ENCODE measurements around the gene GPR17. TPM values are rescaled to one million over a fixed set of nuclear protein-coding genes. Genes with fewer than 3 reads are reported as not detected.

GPR17 gene
- total RNA-seq, 2 experiments from 2014 or later = not detected

DNA sequence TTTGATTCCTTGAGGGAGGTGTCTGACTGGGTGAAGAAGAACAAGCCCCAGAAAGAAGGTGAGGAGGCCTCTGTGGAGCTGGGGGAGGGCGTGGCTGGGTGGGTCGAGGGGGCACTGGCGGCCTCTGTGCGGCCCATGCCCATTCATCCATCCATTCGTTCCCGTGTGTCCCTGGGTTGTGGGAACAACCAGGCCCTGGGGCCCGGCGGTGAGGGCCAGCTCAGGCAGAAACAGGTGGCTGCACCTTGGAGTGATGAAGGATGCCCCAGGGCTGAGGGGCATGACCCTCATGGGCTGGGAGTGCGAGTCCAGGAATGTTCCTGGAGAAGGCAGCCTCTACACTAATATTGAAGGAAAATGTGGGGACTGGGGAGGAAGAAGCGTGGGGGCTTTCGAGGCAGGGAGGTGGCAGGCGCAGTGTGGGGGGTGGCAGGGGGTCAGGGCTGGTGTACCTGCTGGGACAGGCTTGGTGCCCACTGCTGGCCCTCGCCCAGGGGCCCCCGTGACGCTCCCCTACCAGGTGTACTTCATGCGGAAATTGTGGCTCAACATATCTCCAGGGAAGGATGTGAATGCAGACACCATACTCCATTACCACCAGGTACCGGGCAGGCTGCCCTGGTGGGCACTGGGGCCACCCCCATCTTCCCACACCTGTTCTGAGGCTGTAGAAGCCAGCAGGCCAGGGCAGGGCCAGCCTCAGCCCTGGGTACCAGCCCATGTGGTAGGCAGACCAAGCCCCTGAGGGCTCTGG, 11.2 kb upstream of the GPR17 start:
- intact Hi-C loops (cut with micrococcal nuclease) = loop anchor here (5.0 kb wide), 1 partner anchor 218 kb away; the partner anchor contains the start of gene PROC
- Mint-ChIP-seq H3K36me3 (ENCODE audit: low read depth) (peaks cover 3% of the 10 kb centered on the region), H3K27ac (no peak overlapping the region), H3K4me1 (ENCODE audit: low read depth) (peaks cover 68% of the 10 kb centered on the region), H3K27me3 (ENCODE audit: low read depth) (no peaks in the 10 kb centered on the region), H3K4me3 (no peak overlapping the region), H3K9me3 (no peaks in the 10 kb centered on the region)
- CTCF ChIA-PET = no interaction called here
- DNase-seq = no peak

DNA sequence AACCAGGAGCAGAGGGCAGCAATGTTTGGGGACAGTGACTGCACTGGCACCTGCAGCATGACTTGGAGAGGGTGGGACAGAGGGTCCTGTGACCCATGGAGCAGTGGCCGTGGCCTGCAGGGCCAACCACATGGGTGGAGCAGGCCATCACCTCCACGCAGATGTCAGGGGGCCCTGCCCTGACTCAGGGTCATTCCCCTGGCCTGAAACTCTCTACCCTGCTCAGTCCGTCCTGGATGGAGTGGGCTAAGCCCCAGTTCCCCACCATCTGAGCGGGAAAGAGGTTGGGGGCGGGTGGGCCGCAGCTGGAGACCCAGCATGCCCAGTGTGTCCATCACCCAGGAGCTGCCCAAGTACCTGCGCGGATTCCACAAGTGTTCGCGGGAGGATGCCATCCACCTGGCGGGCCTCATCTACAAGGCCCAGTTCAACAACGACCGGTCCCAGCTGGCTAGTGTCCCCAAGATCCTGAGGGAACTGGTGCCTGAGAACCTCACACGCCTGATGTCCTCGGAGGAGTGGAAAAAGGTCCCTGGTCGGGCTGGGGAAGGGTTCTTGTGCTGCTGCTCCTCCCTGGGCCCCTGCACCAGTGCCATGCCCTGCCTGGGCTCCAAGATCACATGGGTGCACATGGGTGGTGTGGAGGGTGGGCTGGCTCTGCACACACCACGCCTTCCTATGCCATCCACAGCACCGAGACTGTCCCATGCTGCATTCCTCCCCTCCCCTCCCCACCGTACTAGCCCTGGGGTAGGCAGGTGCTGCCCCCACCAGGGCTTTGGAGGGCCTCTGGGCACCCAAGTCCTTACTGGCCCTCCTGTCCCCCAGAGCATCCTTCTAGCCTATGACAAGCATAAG, 10.3 kb upstream of the GPR17 start:
- Mint-ChIP-seq H3K4me1 (ENCODE audit: low read depth) (peaks cover 73% of the 10 kb centered on the region), H3K4me3 (no peak overlapping the region), H3K27me3 (ENCODE audit: low read depth) (no peaks in the 10 kb centered on the region), H3K27ac (no peak overlapping the region), H3K36me3 (ENCODE audit: low read depth) (peaks cover 3% of the 10 kb centered on the region), H3K9me3 (no peaks in the 10 kb centered on the region)
- intact Hi-C loops (cut with micrococcal nuclease) = loop anchor here (5.0 kb wide), 1 partner anchor 218 kb away; the partner anchor contains the start of gene PROC
- CTCF ChIA-PET = interaction anchor here (0.8 to 2.7 kb wide), 2 partner anchors 9 to 44 kb away, joined by 5 to 12 read pairs; no protein-coding TSS in a partner anchor
- DNase-seq = no peak

DNA sequence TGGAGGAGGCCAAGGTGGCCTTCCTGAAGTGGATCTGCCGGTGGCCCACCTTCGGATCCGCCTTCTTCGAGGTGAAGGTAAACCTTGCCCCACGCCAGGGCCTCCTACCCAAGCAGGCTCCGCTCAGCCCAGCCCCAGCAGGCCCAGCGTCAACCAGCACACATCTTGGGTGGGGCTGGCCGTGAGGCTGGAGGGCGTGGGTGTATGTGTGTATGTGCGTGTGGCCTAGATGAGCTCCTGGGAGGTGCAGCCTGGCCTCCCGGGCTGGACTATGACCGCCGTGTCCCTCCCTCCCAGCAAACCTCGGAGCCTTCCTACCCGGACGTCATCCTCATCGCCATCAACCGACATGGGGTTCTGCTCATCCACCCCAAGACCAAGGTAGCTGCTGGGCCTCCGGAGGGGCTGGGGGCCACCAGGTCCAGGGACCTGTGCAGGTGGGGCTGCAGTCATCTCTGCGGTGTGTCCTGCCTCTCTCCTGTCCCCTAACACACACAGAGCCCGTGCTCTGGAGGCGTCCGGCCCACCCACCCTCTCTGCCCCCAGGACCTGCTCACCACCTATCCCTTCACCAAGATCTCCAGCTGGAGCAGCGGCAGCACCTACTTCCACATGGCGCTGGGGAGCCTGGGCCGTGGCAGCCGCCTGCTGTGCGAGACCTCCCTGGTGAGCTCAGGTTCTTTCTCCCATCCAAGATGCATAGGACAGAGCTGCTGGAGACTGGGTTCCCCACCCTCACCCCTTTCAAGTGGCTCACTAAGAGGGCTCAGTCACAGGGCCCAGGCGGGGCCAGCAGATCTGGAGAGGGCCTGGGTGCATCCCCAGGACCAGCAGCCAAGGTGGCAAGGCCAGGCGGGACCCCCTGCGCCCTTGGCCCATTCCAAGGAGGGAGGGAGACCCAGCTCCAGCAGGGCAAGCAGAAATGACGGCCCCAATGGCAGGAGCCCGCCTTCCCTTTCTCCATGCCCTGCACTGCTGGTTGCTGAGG, 9.4 kb upstream of the GPR17 start:
- Mint-ChIP-seq H3K4me1 (ENCODE audit: low read depth) (peaks cover 75% of the 10 kb centered on the region), H3K27ac (peak overlapping the region; percentile 73), H3K9me3 (no peaks in the 10 kb centered on the region), H3K27me3 (ENCODE audit: low read depth) (no peaks in the 10 kb centered on the region), H3K36me3 (ENCODE audit: low read depth) (peaks cover 3% of the 10 kb centered on the region), H3K4me3 (no peak overlapping the region)
- CTCF ChIA-PET = interaction anchor here (0.8 to 2.7 kb wide), 2 partner anchors 8 to 45 kb away, joined by 5 to 12 read pairs; no protein-coding TSS in a partner anchor
- DNase-seq = no peak
- intact Hi-C loops (cut with micrococcal nuclease) = loop anchor here (5.0 kb wide), 1 partner anchor 219 kb away; the partner anchor contains the start of gene PROC

DNA sequence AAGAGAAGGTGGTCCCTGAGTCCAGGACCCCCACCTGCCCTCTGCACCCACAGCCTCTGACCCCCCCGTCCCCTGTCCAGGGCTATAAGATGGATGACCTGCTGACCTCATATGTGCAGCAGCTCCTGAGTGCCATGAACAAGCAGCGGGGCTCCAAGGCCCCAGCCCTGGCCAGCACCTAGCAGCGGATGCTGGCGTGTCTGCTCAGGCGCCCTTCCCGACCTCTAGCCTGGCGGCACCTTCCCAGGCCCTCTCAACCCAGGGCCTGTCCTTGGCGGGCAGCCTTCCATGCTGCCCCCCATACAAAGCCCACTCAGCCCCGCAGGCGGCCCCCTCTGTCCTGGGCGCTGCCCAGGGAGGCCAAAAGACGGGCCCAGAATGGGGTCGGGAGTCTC, 8.7 kb upstream of the GPR17 start:
- peaks cover 3% of the 10 kb centered on the region for H3K36me3 Mint-ChIP-seq (ENCODE audit: low read depth)
- intact Hi-C loops (cut with micrococcal nuclease) = loop anchor here (5.0 kb wide), 1 partner anchor 220 kb away; the partner anchor contains the start of gene PROC
- H3K9me3 Mint-ChIP-seq = no peaks in the 10 kb centered on the region
- H3K4me1 Mint-ChIP-seq (ENCODE audit: low read depth) = peaks cover 75% of the 10 kb centered on the region
- H3K27me3 Mint-ChIP-seq (ENCODE audit: low read depth) = no peaks in the 10 kb centered on the region
- CTCF ChIA-PET = interaction anchor here (1.2 to 2.7 kb wide), 3 partner anchors 12 to 158 kb away, joined by 3 to 12 read pairs (median 3); no protein-coding TSS in a partner anchor
- DNase-seq = no peak
- H3K27ac Mint-ChIP-seq = no peak overlapping the region
- no peak overlapping the region for H3K4me3 Mint-ChIP-seq

DNA sequence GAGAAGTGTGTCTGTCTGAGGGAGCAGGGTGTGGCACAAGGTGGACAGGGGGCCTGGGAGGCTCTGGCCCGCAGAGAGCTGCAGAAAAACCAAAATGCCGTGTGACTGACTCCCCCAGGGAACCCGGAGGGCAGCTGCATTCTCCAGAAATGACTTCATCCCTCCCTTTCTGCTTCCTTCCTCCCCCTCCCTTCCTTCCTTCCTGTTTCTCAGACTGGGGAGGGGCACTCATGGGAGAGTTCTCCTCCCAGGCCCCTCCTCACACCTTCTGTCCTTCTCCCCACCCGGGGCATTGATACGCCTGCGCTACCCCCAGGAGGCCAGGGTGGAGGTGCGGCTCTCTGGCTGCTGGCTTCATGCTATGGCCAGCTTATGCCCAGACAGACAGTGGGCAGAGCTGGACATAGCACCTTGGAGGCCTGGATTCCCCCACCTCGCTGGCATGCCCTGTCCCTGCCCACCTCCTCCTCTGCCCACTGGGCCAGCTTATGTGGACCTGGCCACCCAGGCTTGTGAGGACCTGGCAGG, 8.2 kb upstream of the GPR17 start:
- intact Hi-C loops (cut with micrococcal nuclease) = loop anchor here (5.0 kb wide), 1 partner anchor 220 kb away; the partner anchor contains the start of gene PROC
- Mint-ChIP-seq H3K9me3 (no peaks in the 10 kb centered on the region), H3K27me3 (ENCODE audit: low read depth) (no peaks in the 10 kb centered on the region), H3K4me1 (ENCODE audit: low read depth) (peaks cover 73% of the 10 kb centered on the region), H3K27ac (peak overlapping the region; percentile 83), H3K4me3 (no peak overlapping the region), H3K36me3 (ENCODE audit: low read depth) (peaks cover 3% of the 10 kb centered on the region)
- DNase-seq = peak; percentile 46
- CTCF ChIA-PET = interaction anchor here (1.2 to 2.7 kb wide), 3 partner anchors 12 to 158 kb away, joined by 3 to 12 read pairs (median 3); no protein-coding TSS in a partner anchor

DNA sequence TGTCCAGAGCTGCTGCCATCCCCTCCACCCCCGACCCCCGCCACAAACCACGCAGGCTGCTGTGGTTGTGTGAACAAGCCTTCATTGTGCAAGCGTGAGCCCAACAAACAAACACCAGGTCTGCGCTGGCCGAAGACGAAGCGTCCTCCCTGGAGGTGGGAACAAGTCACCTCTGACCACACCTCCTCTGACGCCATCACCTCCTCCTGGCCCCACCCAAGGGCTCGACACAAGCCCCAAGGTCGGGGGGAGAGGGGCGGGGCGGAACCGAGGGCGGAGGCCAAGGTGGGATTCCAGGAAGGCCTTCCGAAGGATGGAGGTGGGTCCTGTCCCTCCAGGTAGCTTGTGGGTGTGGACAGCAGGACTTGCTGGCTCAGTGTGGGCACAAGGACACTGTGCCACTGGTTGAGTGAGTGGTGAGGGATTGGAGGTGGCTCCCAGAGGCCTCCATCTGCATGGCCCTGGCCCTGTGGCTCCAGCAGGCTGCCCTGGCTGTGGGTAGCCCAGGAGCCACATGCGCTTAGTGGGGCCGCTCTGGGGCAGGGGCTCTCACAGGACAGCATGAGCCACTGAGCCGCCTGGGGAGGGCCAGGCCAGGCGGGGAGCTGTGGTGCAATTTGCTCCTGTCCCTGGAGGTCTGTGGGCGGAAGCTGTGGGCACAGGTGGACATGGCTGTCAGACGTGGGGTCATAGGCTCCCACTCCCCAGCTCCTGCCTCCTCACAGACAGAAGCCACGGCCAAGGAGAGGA, 7.4 kb upstream of the GPR17 start:
- CTCF ChIA-PET = interaction anchor here (1.2 to 3.7 kb wide), 6 partner anchors 11 to 159 kb away, joined by 3 to 30 read pairs (median 8); no protein-coding TSS in a partner anchor
- peak overlapping the region; percentile 83 for H3K27ac Mint-ChIP-seq
- peaks cover 3% of the 10 kb centered on the region for H3K36me3 Mint-ChIP-seq (ENCODE audit: low read depth)
- no peaks in the 10 kb centered on the region for H3K9me3 Mint-ChIP-seq
- H3K27me3 Mint-ChIP-seq (ENCODE audit: low read depth) = no peaks in the 10 kb centered on the region
- no peak for DNase-seq
- peaks cover 68% of the 10 kb centered on the region for H3K4me1 Mint-ChIP-seq (ENCODE audit: low read depth)
- H3K4me3 Mint-ChIP-seq = no peak overlapping the region
- intact Hi-C loops (cut with micrococcal nuclease) = loop anchor here (5.0 kb wide), 1 partner anchor 221 kb away; the partner anchor contains the start of gene PROC

DNA sequence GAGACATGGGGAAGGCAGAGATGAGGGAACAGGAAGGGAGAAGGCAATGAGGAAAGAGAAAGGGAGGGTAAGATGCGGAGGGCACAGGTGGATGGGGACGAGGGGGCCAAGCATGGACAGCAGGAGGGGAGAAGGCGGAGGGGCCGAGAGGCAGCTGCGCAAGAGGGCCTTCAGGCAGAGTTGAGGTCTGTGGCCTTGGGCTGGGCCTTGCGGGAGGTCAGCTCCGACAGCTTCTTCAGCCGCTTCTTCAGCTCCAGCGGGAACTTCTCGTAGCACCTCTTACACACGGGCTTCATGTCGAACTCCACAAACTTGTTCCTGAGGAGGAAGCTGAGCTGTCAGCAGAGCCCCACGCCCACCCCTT, 6.9 kb upstream of the GPR17 start:
- Mint-ChIP-seq H3K4me3 (no peak overlapping the region), H3K9me3 (no peaks in the 10 kb centered on the region), H3K27me3 (ENCODE audit: low read depth) (no peaks in the 10 kb centered on the region), H3K4me1 (ENCODE audit: low read depth) (peaks cover 63% of the 10 kb centered on the region), H3K36me3 (ENCODE audit: low read depth) (peaks cover 3% of the 10 kb centered on the region), H3K27ac (no peak overlapping the region)
- CTCF ChIA-PET = interaction anchor here (1.2 to 3.7 kb wide), 4 partner anchors 11 to 160 kb away, joined by 3 to 30 read pairs (median 14); no protein-coding TSS in a partner anchor
- intact Hi-C loops (cut with micrococcal nuclease) = loop anchor here (5.0 kb wide), 1 partner anchor 222 kb away; the partner anchor contains the start of gene PROC
- no peak for DNase-seq

DNA sequence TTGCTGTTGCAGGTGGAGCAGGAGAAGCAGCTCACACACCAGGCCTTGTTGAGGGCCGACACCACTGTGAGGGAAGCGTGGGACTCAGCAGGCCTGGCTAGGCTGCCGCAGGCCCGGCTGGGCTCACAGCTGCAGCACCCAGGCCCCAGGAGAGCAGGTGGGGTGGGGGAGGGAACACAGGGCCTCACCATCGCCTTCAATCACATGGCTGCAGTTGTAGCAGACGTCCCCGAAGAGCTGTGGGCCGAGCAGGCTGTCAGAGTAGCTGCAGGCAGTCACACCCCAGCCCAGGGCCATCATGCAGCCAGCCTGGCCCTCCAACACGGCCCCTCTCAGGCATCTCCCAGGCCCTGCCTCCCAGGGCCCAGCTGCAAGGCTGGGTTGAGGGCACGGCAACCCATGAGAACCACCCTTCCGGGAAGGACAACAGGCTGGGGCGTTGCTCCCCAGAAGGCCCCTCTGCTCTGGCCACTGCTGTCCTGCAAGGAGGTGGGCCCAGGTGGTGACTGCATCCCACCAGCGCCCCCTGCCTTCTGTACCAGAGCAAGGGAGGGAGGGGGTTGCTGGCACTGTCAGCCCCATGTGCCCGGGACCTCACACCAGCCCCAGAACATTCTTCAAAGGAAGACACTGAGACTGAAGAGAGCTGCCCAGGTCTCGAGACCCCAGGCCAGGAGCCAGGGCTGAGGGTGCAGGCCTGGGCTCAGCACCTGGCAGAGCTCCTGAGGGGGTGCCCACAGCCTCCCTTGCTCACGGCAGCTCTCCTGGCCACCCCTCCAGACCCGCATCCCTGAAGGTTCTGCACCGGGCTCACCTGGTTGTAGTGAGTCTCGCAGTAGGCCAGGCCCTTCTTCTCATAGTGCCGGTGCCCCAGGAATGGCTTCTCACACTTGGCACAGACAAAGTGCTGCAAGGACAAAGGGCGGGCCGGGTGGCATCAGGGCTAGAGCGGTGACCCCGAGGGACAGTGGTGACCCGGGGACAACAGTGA, 5.6 kb upstream of the GPR17 start:
- peak overlapping the region; percentile 65 for H3K4me3 Mint-ChIP-seq
- H3K27ac Mint-ChIP-seq = peak overlapping the region; percentile 71
- H3K36me3 Mint-ChIP-seq (ENCODE audit: low read depth) = peaks cover 3% of the 10 kb centered on the region
- CTCF ChIA-PET = interaction anchor here (0.5 to 3.7 kb wide), 7 partner anchors 10 to 161 kb away, joined by 3 to 30 read pairs (median 3); no protein-coding TSS in a partner anchor
- H3K27me3 Mint-ChIP-seq (ENCODE audit: low read depth) = no peaks in the 10 kb centered on the region
- H3K4me1 Mint-ChIP-seq (ENCODE audit: low read depth) = peaks cover 54% of the 10 kb centered on the region
- H3K9me3 Mint-ChIP-seq = no peaks in the 10 kb centered on the region
- intact Hi-C loops (cut with micrococcal nuclease) = loop anchor here (1.0 to 10.0 kb wide), 7 partner anchors 50 to 558 kb away; partner anchors contain the start of genes IWS1, SAP130, SFT2D3 and WDR33
- peak; percentile 65 for DNase-seq

DNA sequence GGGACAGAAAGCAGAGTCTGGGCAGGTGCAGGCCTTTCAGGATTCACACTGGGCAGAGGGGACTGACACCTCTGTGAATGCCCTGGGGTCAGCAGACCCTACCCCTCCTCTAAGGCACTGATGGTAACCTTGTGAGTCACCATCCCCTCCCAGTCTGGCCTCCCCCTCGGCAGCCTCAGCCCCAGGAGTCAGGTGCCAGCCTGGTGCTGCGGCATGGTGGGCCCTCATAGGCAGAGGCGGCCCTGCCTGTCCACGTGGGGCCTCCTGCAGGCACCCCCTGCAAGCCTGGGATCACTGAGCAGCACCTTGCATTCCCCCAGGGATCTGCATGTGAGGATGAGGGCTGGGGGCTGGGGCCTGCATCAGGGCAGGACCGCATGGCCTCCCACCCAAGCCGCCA, 4.8 kb upstream of the GPR17 start:
- peaks cover 3% of the 10 kb centered on the region for H3K36me3 Mint-ChIP-seq (ENCODE audit: low read depth)
- peak overlapping the region; percentile 63 for H3K27ac Mint-ChIP-seq
- peaks cover 50% of the 10 kb centered on the region for H3K4me1 Mint-ChIP-seq (ENCODE audit: low read depth)
- H3K27me3 Mint-ChIP-seq (ENCODE audit: low read depth) = no peaks in the 10 kb centered on the region
- intact Hi-C loops (cut with micrococcal nuclease) = loop anchor here (2.0 to 10.0 kb wide), 5 partner anchors 50 to 559 kb away; partner anchors contain the start of genes SAP130 and WDR33
- H3K9me3 Mint-ChIP-seq = no peaks in the 10 kb centered on the region
- DNase-seq = peak; percentile 41
- CTCF ChIA-PET = interaction anchor here (0.5 to 3.7 kb wide), 7 partner anchors 9 to 1473 kb away, joined by 3 to 30 read pairs (median 4); no protein-coding TSS in a partner anchor
- H3K4me3 Mint-ChIP-seq = peak overlapping the region; percentile 65
